AML-193 (cell line): ENCODE results near the gene SYNJ2BP.
A peak's percentile ranks its signal among the peaks of the same experiment; 100 is the strongest.
"Not testable (repeated sequence)": the region's sequence is repeated elsewhere in the genome, so short reads cannot be mapped to it uniquely, and the experiment has no call there.

Source experiments
- DNase-seq, 2 experiments: peaks; one replicate each; lab custom pipeline; 2025; lab: John Stamatoyannopoulos, UW

SYNJ2BP gene

GRCh38 chr14:70416725-70417349 is at the start of gene SYNJ2BP:
Gene SYNJ2BP (minus strand): TSS chr14:70417090. CDS start chr14:70416963, 127 bp downstream.
- peak in 1 of 2 experiments; percentile 5 for DNase-seq

GRCh38 chr14:70454731-70455130 is 37.8 kb upstream of the SYNJ2BP start:
- DNase-seq: no peak

GRCh38 chr14:70451874-70452273 is 35.0 kb upstream of the SYNJ2BP start, which contains the start of gene ADAM21:
Gene ADAM21 (plus strand): TSS chr14:70452174. CDS start chr14:70457500, 5,326 bp downstream.
- DNase-seq: no peak

DNA sequence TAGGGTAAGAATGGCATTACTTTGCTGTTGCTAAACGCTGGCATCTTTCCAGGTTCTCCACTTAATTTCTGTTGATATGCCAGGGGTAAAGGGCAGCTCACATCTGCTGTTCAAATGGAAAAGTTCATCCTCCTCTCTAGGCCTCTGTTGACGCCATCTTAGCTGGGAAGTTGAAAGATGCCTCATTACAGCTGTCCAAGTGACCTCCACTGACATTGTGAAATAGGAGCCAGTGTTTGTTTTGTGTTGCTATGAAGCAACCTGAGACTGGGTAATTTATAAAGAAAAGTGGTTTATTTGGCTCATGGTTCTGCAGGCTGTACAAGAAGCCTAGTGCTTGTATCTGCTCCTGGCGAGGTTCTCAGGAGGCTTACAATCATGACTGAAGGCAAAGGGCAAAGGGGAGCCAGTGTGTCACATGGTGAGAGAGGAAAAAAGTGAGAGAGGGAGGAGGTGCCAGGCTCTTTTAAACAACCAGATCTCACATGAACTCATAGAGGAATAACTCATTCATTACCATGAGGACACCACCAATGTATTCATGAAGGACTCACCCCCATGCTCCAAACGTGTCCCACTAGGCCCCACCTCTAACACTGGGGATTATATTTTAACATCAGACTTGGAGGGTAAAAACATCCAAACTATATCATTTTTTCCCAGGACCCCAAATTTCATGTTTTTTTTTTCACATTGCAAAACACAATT is 31.9 kb upstream of the SYNJ2BP start:
- no peak for DNase-seq

DNA sequence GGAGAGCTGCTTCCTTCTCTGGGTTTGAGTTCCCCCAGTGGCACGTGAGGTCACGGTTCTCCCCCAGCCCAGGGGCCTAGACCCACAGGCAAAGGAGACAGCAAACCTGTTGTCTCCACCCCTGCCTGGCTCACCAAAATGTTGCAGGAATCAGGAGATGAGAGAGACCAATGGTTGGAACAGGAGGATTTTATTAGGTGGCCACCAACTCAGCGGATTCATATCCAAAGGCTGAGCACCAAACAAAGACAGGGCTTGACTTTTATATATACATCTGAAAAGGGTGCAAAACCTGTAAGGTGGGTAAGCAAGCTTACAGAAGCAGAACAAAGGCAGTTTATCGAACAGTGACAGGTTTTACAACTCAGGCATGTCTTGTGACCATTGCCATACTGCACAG is 25.9 kb upstream of the SYNJ2BP start:
- DNase-seq: no peak

GRCh38 chr14:70441641-70442040 is 24.8 kb upstream of the SYNJ2BP start:
- DNase-seq: no peak

GRCh38 chr14:70436867-70437266 is 20.0 kb upstream of the SYNJ2BP start:
- no peak for DNase-seq

GRCh38 chr14:70426555-70426954 is 9.7 kb upstream of the SYNJ2BP start:
- DNase-seq: not testable (repeated sequence)

DNA sequence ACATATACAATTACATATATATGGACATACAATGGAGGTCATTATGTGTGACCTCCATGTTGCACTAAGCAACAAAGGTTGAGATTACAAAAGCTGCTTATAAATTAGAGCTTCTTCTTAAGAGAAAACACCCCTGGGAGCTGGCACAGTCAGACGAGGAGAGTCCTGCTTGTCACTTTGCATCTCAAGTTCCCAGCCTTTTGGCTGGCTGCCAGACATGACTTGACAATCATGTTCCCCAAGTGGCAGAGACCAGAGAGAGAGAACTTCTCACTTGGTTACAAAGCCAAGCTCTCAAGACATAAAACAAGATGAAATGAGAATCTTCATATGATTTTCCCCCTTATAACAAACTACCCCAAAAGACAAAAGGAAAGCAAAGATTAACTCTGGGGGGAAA is 8.5 kb upstream of the SYNJ2BP start:
- no peak for DNase-seq

DNA sequence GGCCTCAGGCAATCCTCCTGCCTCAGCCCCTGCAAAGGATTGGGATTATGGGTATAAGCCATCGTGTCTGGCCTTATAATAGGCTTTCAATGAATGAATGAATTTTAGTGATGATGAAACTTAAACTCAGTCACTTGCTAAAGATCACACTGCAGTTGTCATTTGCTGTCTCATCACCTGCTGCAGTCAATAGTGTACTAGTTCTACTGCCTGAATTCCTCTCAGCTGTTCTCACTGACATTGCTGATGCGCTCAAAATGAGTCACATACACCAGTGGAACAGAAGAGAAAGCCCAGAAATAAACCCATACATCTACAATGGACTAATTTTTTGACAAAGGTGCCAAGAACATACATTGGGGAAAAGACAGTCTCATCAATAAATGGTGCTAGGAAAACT is 5.6 kb upstream of the SYNJ2BP start:
- DNase-seq: no peak

GRCh38 chr14:70419270-70419931 is 2.5 kb upstream of the SYNJ2BP start:
- DNase-seq: not testable (repeated sequence)

DNA sequence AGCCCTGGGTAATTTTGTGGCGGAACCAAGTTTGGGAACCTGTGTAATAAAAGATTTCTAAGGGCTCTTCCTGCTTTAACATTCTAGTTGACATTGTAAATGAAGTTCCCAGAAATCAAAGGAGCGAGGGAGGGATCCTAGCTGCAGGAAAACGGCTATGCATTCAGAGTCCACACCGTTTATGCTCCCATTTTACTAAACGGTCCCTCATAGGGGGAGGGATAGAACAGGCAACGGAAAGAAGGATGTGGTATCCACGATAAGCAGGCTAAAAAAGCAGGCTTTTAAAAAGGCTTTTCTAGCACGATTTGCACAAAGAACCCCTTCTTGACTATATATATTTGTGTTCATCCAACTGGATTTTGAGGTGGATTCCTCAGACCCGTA is 559 bp downstream of the SYNJ2BP start:
- no peak for DNase-seq

GRCh38 chr14:70415788-70416187 is 1.1 kb downstream of the SYNJ2BP start:
- no peak for DNase-seq

- no peak for DNase-seq
Measured at GRCh38 chr14:70407621-70408020, 9.3 kb downstream of the SYNJ2BP start.

DNA sequence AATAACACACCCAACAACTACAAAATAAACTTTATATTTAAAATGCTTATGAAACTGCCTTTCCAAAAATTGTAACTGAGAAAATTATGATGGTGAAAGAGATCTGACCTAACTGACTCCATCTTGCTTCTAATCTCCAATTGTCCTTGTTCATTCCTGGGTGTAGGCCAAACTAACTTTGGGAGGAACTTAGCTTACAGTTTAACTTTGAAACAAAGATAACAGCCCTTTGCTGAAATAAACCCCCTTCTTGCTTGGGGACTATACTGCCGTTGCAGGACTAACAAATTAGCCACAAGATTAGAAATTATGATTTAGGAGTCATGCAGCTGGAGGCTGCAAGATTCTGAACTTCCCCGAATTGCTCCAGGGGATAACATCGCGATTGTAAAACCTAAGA is 10.7 kb downstream of the SYNJ2BP start:
- not testable (repeated sequence) for DNase-seq

DNA sequence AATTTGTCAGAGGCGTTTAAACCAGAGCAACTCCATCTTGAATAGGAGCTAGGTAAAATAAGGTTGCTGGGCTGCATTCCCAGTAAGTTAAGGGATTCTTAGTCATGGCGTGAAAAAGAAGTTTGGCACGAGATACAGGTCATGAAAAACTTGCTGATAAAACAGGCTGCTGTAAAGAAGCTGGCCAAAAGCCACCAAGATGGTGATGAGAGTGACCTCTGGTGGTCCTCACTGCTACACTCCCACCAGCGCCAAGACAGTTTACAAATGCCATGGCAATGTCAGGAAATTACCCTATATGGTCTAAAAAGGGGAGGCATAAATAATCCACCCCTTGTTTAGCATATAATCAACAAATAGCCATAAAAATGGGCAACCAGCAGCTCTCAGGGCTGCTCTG is 13.6 kb downstream of the SYNJ2BP start:
- not testable (repeated sequence) for DNase-seq

- no peak for DNase-seq
Measured at GRCh38 chr14:70401643-70402042, 15.2 kb downstream of the SYNJ2BP start.

DNA sequence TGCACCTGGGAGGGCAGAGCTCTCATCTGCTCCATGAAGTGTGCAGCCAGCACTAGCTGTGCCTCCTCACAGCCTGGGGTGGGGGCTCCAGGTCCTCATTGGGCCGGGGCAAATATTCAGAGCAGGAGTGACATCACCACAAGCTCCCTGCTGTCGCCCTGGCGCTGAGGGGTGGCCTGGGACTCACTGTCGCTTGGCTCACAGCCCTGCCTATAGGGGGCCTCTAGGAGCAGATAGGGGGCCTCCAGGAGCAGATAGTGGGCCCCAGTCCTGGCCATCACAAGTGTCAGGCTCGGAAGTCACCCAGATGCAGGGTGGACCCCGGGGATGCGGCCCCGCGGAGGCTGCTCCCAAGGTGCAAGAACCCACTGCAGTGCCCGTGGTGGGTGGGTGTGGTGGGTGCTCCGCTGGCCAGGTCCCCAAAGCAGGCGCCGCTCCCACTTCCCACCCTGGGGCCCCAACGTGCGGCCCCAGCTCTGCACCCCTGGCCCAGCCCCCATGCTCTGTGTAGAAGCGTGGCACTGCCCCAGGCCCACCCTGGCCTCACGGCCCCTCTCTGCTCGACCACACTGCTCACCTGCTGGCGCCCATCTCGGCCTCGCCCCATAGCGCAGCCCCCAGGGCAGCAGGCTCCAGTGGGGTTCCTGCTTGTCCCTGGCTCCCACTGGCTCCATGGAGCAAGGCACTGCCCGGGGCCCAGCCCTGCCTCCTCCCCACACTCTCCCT is 18.0 kb downstream of the SYNJ2BP start:
- no peak for DNase-seq

DNA sequence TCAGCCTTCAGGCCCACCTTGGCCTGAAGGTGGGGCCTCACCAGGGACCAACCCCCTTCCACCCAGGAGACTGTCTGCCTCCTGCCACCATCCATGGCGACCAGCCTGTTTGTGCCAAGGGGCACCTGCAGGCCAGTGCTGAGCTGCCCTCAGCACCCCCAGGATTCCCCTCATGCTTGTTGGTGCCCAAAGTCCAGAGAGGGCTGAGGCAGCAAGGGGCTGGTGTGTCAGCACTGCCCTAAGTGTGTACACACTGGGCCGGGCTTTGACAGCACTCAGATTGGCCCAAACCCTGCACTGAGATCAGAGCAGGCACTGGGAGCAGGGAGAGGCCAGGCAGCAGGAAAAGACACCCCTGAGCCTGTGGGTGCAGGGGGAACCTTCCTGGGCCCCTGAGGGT is 18.6 kb downstream of the SYNJ2BP start:
- DNase-seq: no peak

DNA sequence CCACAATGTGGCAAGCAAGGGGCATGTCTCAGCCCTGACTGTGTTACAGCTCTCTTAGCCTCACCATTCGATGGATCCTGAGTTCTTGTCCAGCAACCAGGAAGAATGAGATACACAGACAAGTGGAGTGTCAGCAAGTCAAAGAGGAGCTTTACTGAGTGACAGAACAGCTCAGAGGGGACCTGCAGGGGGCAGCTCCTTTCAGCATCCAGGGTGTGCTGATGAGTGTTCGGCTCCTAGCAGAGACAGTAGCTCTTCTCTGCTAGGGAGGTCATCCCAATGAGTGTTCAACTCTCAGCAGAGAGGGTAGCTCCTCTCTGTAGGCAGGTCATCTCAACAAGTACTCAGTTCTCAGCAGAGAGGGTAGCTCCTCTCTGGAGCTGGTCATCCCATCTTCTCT is 19.1 kb downstream of the SYNJ2BP start:
- DNase-seq: no peak

- DNase-seq: no peak
Measured at GRCh38 chr14:70394674-70395306, 22.1 kb downstream of the SYNJ2BP start.

GRCh38 chr14:70392676-70393075 is 24.2 kb downstream of the SYNJ2BP start:
- DNase-seq: no peak
